ENCODE measurements around the gene HIVEP3.

The HIVEP3 gene

GRCh38 chr1:41792485-41792770, 126.3 kb downstream of the HIVEP3 start:
- in situ Hi-C loops (cut with MboI; ENCODE audit: low sequenced_read_pairs): no loop called here

- in situ Hi-C loops (cut with MboI; ENCODE audit: low sequenced_read_pairs): no loop called here
These were observed 126.8 kb downstream of the HIVEP3 start for GRCh38 chr1:41791667-41792484.

- in situ Hi-C loops (cut with MboI; ENCODE audit: low sequenced_read_pairs): no loop called here
These were observed 128.4 kb downstream of the HIVEP3 start for GRCh38 chr1:41790351-41790750.

- in situ Hi-C loops (cut with MboI; ENCODE audit: low sequenced_read_pairs): no loop called here
These were observed 128.9 kb downstream of the HIVEP3 start for GRCh38 chr1:41789661-41790330.

DNA sequence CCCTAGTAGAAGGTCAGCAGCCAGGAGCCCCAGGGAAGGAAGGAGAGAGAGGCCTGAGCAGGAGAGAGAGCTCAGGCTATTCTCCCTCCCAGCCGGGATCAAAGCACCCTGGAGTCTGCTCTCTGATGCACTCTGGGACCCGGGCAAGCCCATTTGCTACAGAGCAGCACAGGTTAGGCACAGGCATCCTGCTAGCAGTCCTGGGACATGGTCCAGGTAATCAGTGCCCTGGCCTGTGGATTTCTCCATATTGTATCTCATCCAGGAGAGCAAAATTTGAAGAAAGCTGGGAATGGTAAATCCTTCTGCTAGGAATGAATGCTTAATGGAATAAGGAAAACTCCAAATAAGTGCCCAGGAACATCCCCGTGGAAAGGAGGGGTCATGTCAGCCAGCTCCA, 130.3 kb downstream of the HIVEP3 start:
- in situ Hi-C loops (cut with MboI; ENCODE audit: low sequenced_read_pairs): no loop called here

DNA sequence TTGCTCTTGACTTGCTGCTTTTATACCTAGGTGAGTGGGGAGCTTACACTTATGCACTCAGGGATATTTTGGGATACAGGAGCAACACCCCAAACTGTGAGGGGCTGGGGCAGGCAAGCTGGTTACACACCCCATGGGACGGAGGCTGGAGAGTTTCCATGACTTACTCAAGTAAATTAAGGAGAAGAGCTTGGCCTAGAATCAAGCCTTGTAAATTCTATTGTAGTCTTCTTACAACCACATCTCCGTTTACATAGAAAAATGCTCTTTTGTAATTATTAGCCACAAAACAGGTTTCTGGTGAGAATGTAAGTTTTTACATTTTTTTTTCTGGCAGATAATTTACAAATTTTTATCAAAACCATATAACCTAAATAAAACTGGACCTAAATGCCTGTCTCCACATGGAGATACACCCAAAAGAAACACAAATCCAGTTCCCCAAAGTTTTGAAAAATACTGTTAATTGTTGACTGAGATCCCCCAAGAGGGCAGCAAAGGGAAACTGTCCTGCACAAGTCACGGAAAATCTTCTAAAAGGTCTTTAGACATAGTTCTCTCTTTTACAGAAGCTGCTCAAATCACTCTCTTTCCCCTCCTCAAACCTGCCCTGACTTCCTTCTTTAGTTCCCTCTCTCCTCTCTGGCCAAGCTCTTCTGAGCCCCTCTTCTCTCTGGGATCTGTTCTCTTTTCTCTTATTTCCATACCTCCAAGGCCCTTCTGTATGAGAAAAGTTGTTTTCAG, 134.0 kb downstream of the HIVEP3 start:
- in situ Hi-C loops (cut with MboI; ENCODE audit: low sequenced_read_pairs): no loop called here

DNA sequence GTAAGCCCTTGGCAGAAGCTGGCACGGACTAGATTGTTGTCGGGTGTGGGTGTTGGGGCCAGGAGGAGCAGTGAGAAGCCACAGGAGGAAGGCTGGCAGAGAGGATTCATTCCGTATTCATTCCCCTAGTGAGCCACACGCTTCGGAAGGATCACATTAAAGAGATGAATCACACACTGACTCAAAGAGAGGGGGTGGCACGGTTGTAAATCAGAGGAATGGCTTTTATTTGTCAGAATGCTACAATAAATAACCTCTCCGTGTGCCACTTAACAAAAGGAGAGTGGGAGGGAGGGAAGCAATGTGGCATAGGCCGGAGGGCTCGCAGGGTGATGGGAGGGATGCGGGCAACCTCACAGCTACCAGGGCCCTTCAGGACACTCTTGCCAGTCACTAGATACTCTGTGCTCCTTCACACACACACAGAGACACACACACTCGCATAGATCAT, 135.5 kb downstream of the HIVEP3 start:
- in situ Hi-C loops (cut with MboI; ENCODE audit: low sequenced_read_pairs): no loop called here

GRCh38 chr1:41780916-41781315, 137.8 kb downstream of the HIVEP3 start:
- in situ Hi-C loops (cut with MboI; ENCODE audit: low sequenced_read_pairs): no loop called here

DNA sequence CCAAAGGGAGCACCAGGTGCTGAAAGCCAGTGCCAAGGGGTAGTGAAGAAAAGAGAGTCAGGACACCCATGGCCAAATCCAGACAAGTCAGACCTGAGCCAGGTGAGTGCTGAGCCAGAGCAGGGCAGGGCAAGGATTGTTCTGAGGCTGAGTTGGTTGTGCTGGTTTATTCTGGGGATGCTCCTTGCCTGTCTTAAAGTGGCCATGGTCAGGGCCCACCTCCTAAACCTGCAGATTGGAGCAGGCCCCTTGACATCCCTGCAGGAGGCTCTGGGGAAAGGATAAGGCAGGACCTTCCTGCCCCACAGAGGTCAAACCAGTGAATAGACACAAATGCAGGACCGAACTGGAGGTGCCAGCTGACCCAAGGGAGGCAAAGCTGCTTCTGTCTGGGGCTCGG, 138.4 kb downstream of the HIVEP3 start:
- in situ Hi-C loops (cut with MboI; ENCODE audit: low sequenced_read_pairs): no loop called here

- in situ Hi-C loops (cut with MboI; ENCODE audit: low sequenced_read_pairs): no loop called here
These were observed 139.4 kb downstream of the HIVEP3 start for GRCh38 chr1:41779360-41779759.

DNA sequence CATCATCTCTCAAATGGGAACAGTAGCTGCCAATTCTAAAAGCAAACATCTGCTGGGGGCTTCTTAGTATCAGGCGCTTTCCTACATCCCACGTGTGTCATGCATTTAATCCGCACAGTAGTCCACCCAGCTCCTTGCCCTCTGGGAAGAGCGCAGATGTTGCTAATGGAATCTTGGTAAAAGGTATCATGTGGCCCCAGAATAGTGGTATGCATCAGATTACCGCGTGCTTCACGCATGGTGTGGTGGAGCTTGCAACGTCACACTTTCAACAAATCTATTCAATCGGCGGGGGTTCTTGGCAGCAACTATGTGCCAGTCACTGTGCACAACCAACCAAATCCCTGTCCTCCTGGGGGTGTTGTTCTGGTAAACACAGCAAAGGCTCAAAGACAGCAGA, 141.0 kb downstream of the HIVEP3 start:
- in situ Hi-C loops (cut with MboI; ENCODE audit: low sequenced_read_pairs): no loop called here

- in situ Hi-C loops (cut with MboI; ENCODE audit: low sequenced_read_pairs): no loop called here
These were observed 141.8 kb downstream of the HIVEP3 start for GRCh38 chr1:41776891-41777441.

- in situ Hi-C loops (cut with MboI; ENCODE audit: low sequenced_read_pairs): no loop called here
These were observed 142.7 kb downstream of the HIVEP3 start for GRCh38 chr1:41775956-41776585.

- in situ Hi-C loops (cut with MboI; ENCODE audit: low sequenced_read_pairs): no loop called here
These were observed 144.2 kb downstream of the HIVEP3 start for GRCh38 chr1:41774471-41774990.

DNA sequence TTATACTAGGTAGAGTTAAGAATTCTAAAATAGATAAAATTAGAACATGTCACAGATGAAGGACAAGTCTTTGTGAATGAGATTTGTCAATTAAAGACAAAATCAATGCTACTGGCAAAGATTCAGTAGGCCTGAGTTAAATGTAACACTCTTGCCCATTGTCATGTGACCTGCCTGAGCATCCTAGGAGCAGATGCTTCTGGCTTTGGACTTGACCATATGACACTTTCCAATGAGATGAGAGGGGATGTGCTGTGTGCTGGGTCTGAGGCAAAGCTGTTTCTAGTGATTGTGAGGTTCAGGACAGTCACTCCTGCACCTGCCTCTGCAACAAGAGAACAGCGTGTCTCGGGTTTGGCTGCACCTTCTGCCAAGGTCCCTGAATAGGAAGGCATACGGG, 144.9 kb downstream of the HIVEP3 start:
- in situ Hi-C loops (cut with MboI; ENCODE audit: low sequenced_read_pairs): no loop called here

DNA sequence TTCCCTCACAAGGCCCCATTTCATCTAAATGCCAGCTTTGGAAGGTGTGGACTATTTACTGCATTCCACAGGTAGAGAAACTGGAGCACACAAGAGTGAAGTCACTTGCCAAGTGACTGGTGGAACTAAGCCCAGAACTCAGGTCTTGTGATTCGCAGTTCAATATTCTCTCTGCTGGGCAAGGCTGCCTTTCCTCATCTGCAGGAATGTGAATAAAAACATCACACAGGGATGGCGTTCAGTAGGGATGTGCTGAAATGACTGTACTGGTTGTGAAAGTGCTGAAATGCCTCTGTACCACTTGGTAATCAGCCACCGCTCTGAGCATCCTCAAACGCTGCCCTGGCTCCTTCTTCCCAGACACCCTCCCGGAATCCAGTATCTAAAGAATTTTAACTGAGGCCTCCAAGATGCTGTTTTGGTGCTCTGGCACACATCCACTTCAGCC, 145.6 kb downstream of the HIVEP3 start:
- in situ Hi-C loops (cut with MboI; ENCODE audit: low sequenced_read_pairs): no loop called here

GRCh38 chr1:41769068-41769467, 149.7 kb downstream of the HIVEP3 start:
- in situ Hi-C loops (cut with MboI; ENCODE audit: low sequenced_read_pairs): no loop called here

DNA sequence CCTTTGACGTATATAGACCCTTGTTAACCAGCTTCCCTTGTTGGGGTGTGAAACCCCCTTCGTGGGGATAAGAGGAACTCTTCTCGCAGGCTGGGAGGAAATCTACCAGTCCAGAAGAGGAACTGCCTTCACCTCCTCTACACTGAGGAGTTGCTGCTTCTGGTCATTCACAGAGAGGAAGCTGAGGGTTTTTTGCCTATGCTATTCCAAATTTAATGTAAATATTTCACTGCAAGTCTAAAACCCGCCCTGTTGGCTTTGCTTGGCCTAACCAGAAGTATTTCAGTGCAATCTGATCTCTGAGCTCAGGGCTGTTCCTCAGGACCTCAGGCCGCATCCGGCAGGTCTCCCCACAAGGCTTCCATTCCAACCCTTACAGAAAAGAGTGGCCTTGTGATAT, 150.1 kb downstream of the HIVEP3 start:
- in situ Hi-C loops (cut with MboI; ENCODE audit: low sequenced_read_pairs): no loop called here

DNA sequence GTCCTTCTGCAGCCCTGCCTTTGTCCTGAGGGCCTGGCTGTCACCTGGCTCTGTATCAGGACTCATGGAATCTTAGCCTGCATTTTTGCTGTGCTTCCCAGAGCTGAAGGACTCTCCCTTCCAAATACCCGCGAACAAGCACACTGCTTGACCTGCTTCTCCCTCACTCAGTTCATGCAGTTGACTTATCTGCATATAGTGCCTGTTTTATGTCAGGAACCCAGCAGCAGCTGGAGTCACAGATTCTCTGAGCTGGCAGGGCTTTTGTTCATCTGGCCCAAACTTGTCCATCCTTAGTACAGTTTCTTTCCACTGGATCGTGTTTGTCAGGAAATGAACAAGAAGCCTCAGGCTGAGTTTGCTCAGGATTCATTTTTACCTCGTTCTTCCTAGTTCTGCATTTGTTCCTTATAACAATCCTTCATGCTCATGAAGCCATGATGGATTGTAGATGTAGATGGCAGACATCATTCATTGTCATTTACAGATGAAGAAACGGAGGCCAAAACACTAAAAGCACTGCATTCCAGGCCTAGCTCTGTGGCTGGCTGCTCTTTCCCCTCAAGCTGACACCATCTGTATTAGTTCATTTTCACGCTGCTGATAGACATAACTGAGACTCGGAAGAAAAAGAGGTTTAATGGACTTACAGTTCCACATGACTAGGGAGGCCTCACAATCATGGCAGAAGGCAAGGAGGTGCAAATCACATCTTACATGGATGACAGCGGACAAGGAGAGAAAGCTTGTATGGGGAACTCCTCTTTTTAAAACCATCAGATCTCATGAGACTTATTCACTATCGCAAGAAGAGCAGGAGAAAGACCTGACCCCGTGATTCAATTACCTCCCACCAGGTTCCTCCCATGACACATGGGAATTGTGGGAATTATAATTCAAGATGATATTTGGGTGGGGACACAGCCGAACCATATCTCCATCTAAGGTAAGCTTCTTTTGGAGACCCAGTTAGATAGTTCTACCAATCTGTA, 150.9 kb downstream of the HIVEP3 start:
- in situ Hi-C loops (cut with MboI; ENCODE audit: low sequenced_read_pairs): no loop called here

DNA sequence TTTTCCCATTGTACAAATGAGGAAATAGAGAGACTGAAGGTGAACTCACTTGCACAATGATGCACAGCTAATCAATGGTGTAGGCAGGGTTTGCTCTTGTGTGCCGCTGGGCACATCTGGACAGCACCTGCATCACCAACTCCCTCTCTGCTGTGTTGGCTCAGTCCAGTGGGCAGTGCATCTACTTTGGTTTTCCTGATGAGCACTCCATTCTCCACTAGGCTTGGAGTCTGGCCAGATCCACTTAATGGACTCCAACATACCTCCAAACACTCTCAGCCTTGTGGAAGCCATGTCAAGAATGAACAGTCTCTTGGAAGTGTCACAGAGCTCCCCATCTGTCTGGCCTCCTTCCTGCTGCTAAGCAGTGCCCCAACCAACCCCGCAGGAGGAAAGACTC, 152.2 kb downstream of the HIVEP3 start:
- in situ Hi-C loops (cut with MboI; ENCODE audit: low sequenced_read_pairs): no loop called here

Data from HL-60/S4 (cell line).